ENCODE data around the gene BACH2.

BACH2 gene

GRCh38 chr6:90237350-90237990, 59.2 kb downstream of the BACH2 start:
- DNase-seq (ENCODE audit: low read depth): no peak

- peak; percentile 58 for DNase-seq (ENCODE audit: low read depth)
Observed at GRCh38 chr6:90233994-90234393, 62.6 kb downstream of the BACH2 start.

GRCh38 chr6:90233213-90233612, 63.4 kb downstream of the BACH2 start:
- DNase-seq (ENCODE audit: low read depth): no peak

GRCh38 chr6:90231798-90232197, 64.8 kb downstream of the BACH2 start:
- no peak for DNase-seq (ENCODE audit: low read depth)

- DNase-seq (ENCODE audit: low read depth): no peak
Observed at GRCh38 chr6:90231308-90231707, 65.3 kb downstream of the BACH2 start.

GRCh38 chr6:90230548-90231215, 66.0 kb downstream of the BACH2 start:
- no peak for DNase-seq (ENCODE audit: low read depth)

GRCh38 chr6:90229331-90230010, 67.2 kb downstream of the BACH2 start:
- DNase-seq (ENCODE audit: low read depth): no peak

- DNase-seq (ENCODE audit: low read depth): no peak
Observed at GRCh38 chr6:90227673-90228072, 69.0 kb downstream of the BACH2 start.

GRCh38 chr6:90227213-90227612, 69.4 kb downstream of the BACH2 start:
- DNase-seq (ENCODE audit: low read depth): no peak

- DNase-seq (ENCODE audit: low read depth): no peak
Observed at GRCh38 chr6:90226257-90226656, 70.4 kb downstream of the BACH2 start.

GRCh38 chr6:90224196-90224595, 72.4 kb downstream of the BACH2 start:
- DNase-seq (ENCODE audit: low read depth): no peak

- no peak for DNase-seq (ENCODE audit: low read depth)
Observed at GRCh38 chr6:90222724-90223198, 73.9 kb downstream of the BACH2 start.

- DNase-seq (ENCODE audit: low read depth): no peak
Observed at GRCh38 chr6:90222008-90222407, 74.6 kb downstream of the BACH2 start.

GRCh38 chr6:90221403-90221802, 75.2 kb downstream of the BACH2 start:
- no peak for DNase-seq (ENCODE audit: low read depth)

GRCh38 chr6:90220273-90220672, 76.4 kb downstream of the BACH2 start:
- no peak for DNase-seq (ENCODE audit: low read depth)

GRCh38 chr6:90219209-90219985, 77.2 kb downstream of the BACH2 start:
- no peak for DNase-seq (ENCODE audit: low read depth)

GRCh38 chr6:90218959-90219208, 77.8 kb downstream of the BACH2 start:
- no peak for DNase-seq (ENCODE audit: low read depth)

GRCh38 chr6:90217506-90218127, 79.0 kb downstream of the BACH2 start:
- no peak for DNase-seq (ENCODE audit: low read depth)

GRCh38 chr6:90216072-90216977, 80.3 kb downstream of the BACH2 start:
- no peak for DNase-seq (ENCODE audit: low read depth)

GRCh38 chr6:90214966-90215365, 81.7 kb downstream of the BACH2 start:
- DNase-seq (ENCODE audit: low read depth): no peak

GRCh38 chr6:90214461-90214860, 82.2 kb downstream of the BACH2 start:
- no peak for DNase-seq (ENCODE audit: low read depth)
